DMS 273 treated with DMSO at 0.1 percent for 48 hours (cell line): ENCODE data around the gene PER2.
"Not testable (repeated sequence)": the region's sequence is repeated elsewhere in the genome, so short reads cannot be mapped to it uniquely, and the experiment has no call there.

Experiments used
- DNase-seq: peaks from one replicate; lab custom pipeline; 2025; lab: John Stamatoyannopoulos, UW

Gene PER2

DNA sequence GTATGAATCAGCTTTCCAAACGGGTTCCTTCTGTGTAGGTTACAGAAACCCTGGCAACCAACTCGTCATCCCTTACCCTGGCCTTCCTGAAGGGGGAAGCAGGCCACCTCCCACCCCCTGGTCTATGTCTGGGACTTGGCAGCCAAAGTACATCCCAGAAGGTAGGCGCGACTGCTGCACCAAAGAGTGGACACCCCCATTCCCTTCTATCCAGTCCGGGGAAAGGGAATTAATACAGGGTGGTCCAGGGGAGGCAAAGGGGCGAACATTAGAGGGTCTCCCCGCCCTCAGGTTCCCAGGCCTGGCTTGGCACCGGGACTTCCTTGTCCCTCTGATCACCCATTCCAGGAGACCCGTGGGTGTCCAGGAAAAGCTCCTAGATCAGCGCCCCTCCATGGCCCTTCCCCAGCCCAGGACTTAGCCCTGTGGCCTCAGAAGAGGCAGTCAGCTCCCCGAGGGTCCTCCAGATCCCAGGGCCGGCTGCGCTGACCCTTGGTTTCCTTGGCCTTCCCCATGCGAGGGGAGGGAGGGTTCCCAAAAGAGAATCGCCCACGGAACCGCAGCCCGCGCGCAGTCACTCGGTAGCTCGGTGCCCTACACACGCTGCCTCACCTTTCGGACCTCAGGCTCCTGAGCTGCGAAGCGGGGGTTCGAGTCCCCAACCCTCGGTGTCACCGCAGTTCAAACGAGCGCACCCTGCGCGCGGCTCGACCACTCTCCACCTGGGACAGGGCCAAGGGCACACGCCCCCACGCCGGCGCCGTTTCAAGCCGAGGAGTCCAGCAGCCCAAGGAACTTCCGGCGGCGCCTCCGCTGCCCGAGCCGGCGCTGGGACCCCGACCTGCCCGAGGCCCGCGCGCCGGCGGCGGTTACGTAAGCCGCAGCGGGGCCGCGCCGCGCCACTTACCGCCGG lies at the start of gene PER2:
TSS of gene PER2 (minus strand) at position 874 of the 913 bp plus-strand sequence. CDS start 10,674 bp downstream, outside the sequence.
- peak; percentile 30 for DNase-seq

DNA sequence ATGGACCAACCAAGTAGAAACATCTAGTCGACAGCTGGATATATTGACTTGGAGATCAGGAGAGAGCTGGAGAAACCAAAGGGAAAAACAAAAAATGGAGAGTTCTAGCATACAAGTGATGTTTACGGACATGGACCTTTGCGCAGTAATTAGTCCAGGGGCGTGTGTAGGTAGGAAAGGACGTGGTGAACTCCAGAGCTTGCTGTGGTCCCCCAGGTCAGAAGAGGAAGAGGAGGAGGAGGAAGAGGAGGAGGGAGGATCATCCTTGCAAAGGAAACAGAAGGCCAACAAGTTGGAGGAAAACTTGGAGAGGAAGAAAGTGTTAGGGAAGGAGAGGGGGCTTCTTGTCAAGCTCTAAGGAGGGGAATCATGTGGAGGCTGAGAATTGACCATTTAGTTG lies 49.4 kb upstream of the PER2 start:
- DNase-seq, result no peak

DNA sequence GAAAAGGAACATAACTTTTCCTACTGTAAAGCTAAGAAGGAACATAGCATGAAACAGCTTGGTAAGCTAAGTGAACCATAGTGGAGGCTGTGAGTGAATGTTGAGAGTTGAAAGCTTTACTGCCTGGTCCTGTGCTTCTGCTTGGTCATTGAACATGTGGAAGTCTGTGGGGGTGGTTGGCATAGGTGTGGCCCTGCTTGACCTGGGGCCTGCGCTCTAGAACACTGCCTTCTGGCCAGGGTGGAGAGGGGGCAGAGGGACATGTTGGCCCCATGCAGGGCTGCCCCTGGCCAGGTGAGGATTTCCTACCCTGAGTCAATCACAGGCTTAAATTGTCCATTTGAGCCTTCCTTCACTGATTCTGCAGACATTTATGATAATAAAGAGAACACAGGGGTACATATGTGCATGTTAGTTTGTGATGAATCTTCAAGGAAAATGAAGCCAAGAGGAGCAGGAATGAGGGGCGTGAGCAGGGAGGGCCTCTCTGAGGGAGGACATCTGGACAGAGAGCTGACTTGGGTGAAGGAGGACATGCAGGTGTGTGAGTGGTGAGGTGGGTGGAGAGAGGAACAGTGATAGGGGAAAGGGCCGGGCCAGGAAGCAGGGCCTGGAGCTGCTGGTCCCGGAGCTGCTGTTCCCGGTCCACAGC lies 48.5 kb upstream of the PER2 start:
- no peak for DNase-seq

GRCh38 chr2:238336151-238336550 lies 47.7 kb upstream of the PER2 start:
- DNase-seq, result no peak

- DNase-seq, result not testable (repeated sequence)
Measured at GRCh38 chr2:238335591-238335990, 47.2 kb upstream of the PER2 start.

DNA sequence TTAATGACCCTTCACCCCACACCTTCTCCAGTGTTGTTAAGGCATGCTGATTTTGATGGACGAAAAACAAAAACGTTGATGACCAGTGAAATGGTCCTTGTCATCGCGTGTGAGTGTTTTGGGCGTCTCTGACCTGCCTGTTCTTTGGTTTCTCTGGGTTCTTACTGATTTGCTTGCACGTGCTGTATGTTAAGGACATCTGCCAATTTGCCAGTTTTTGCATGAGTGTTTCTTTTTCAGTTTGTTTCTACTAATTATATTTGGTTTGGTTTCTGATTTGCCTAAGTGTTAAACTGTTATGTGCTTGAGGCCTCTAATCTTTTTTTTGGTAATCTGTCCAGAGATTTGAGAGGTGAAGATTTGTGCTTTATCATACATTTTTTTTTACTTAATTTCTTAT lies 46.5 kb upstream of the PER2 start:
- no peak for DNase-seq

GRCh38 chr2:238331916-238332315 lies 43.5 kb upstream of the PER2 start:
- no peak for DNase-seq

GRCh38 chr2:238330391-238330790 lies 42.0 kb upstream of the PER2 start:
- no peak for DNase-seq

DNA sequence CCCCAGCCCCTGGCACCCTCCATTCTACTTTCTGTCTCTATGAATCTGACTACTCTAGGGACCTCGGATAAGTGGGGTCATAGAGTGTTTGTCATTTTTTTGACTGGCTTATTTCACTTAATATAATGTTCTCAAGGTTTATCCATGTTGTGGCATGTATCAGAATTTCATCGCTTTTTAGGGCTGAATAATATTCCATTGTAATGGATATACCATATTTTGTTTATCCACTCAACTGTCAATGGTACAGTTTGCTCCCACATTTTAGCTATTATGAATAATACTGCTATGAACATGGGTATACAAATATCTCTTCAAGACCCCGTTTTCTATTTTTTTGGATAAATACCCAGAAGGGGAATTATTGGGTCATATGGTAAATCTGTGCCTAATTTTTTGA lies 39.3 kb upstream of the PER2 start:
- DNase-seq, result no peak

DNA sequence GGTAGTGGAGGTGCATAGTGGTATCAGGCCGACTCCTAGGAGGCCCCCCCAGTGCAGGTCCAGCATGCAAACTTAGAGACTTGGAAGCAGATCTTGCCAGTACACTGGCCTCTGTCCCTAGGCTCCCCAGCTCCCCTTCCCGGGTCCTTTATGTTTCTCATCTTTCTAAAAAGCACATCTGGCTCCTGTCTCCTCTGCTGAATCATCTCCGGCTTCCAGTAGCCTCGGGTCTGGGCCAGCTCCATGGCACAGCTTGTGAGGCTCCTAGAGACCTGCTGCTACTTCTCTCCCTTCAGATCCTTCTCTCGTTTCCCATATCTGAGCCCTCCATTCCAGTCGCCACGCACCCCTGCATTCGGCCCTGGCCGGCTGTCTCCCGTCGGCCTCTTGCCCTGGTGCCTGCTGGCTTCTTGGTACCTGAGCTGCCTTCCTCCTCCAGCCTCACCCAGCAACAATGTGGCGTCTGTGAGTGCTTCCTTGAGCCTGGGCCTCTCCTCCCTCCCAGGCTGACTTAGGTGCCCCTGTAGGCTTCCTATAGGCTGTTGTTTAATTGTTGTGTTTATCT lies 38.5 kb upstream of the PER2 start:
- DNase-seq, result no peak

- DNase-seq, result no peak
Measured at GRCh38 chr2:238325694-238326093, 37.3 kb upstream of the PER2 start.

GRCh38 chr2:238324248-238324647 lies 35.8 kb upstream of the PER2 start:
- not testable (repeated sequence) for DNase-seq

DNA sequence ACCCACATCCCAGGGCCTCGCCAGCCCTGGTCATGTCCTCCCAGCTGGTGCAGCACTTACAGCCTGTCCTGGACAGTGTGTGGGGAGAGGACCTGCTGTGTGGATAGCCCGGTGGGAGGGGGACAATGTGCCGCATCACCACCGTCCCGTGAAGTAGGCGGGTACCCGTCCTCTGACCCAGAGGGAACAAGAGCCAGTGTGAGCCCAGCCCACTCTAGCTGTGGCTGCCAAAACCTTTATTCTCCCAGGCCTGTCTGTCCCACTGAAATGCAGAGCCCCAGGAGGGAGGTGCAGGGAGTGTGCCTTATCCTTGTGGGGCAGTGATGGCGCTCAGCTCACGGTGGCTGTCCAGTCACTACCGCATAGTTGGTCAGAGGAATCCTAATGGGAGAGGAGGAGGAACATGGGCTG lies 33.6 kb upstream of the PER2 start:
- DNase-seq, result no peak

DNA sequence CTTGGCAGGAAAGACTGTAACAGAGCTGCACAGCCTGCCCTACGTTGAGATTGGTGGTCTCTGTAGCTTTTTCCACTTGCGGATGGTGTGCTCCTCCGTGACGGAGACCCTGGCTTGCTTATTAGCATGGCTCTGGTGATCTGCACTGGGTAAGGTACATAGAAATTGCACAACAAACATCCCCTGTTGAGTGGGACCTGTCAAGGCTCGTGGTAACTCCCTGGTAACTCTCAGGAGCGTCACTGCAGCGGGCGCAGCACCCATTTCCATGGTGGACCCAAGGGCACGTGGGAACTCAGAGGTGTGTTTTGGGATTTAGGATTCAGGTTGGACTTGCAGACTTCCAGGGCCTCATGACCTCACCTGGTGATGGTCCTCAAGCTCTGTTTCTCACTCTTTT lies 33.1 kb upstream of the PER2 start:
- no peak for DNase-seq

GRCh38 chr2:238320648-238321281 lies 32.4 kb upstream of the PER2 start:
- no peak for DNase-seq

- DNase-seq, result peak; percentile 59
Measured at GRCh38 chr2:238320246-238320647, 31.8 kb upstream of the PER2 start, which contains the start of gene TRAF3IP1. TSS of gene TRAF3IP1 (plus strand) at chr2:238320518. CDS start at chr2:238320663, 145 bp downstream.

DNA sequence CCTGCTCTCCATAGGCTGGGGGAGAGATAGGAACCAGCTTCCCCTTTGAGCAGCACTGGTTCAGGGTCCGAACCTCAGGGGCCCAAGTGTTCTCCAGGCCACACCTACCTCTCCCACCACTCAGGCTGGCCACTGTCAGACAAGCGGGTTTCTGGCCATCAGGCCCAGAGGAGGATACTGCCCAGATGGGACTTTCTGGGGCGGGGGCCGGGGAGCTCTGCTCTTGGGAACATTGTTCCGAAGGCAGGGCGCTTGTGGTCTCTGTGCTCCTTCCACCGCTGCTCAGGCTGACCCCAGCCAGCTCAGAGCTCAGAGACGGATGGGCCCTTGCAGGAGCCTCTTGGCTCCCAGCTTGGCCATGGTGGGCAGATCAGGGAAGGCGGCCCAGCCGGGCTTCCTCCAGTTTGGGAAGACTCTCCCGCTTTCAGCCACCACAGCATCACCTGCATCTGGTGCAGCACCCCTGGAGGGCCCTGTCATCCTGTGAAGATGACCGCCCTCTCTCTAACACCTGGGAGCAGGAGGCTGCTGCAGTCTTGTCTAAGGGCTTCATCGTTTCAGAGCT lies 26.7 kb upstream of the PER2 start:
- no peak for DNase-seq

DNA sequence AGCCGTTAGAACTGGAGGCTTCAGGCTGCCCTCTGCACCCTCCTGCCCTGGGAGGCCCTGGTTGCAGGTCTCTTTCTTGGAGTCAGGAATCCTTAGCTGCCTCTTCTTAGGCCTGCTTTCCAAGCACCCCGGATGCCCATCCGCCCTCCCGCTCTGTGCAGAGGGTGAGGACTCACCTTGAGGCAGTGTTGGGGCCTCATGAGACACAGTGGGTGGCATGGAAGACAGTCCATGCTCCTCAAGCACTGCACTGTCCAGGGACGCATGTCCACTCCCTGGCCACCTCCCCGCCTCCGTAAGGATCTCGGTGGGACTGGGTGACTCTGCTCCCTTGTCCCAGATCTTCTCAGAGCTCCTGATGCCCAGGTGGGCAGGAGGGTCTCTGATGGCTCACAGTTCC lies 26.2 kb upstream of the PER2 start:
- DNase-seq, result no peak

DNA sequence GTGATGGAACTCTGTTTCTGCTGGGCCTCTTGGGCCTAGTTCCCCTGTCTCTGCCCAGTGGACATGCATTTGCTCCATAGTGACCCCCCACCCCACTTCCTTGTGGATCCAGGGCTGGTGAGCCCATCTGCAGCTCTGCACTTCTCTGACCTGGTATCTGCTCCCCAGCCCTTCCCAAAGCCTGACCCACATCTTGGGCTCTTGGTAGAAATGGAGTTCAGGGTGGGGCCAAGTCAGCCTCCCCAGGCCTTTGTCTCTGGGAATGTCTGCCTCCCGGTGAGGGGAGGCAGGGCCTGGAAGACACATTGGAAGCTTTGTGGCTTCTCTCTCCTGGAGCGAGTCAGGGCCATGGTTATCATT lies 25.6 kb upstream of the PER2 start:
- no peak for DNase-seq

- DNase-seq, result no peak
Measured at GRCh38 chr2:238313289-238313990, 25.0 kb upstream of the PER2 start.

GRCh38 chr2:238310721-238311120 lies 22.3 kb upstream of the PER2 start:
- DNase-seq, result not testable (repeated sequence)

DNA sequence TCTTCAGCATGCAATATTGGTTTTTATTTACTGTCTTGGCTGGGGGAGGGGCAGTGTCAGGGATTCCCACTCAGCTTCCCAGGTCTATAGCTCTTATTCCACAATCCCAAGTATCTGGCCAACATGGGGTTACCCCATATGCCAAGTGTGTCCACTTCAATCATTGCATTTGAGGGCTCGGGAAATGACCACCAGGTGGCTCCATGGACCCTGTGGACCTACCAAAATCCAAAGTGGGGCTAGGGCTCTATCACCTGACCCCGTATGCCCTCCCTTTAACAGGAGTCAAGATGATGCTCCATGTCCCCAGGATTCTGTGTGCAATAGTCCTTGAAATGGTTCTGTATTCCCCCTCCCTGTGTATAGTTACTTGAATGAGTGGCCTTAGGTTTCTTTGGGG lies 19.8 kb upstream of the PER2 start:
- DNase-seq, result no peak
